ENCODE data around the gene C9orf78.

Gene C9orf78

GRCh38 chr9:129868023-129868871, 33.2 kb upstream of the C9orf78 start:
- DNase-seq (ENCODE audit: low read depth in 2 of 2), result no peak

- no peak for DNase-seq (ENCODE audit: low read depth in 2 of 2)
These were observed 32.3 kb upstream of the C9orf78 start for GRCh38 chr9:129867136-129868022.

GRCh38 chr9:129866394-129867135, 31.5 kb upstream of the C9orf78 start:
- DNase-seq (ENCODE audit: low read depth in 2 of 2), result no peak

- no peak for DNase-seq (ENCODE audit: low read depth in 2 of 2)
These were observed 30.7 kb upstream of the C9orf78 start for GRCh38 chr9:129865668-129866320.

GRCh38 chr9:129864991-129865647, 30.0 kb upstream of the C9orf78 start:
- no peak for DNase-seq (ENCODE audit: low read depth in 2 of 2)

GRCh38 chr9:129863059-129863690, 28.1 kb upstream of the C9orf78 start:
- DNase-seq (ENCODE audit: low read depth in 2 of 2), result peak; percentile 66 to 68

- no peak for DNase-seq (ENCODE audit: low read depth in 2 of 2)
These were observed 26.4 kb upstream of the C9orf78 start for GRCh38 chr9:129861447-129861827.

- no peak for DNase-seq (ENCODE audit: low read depth in 2 of 2)
These were observed 25.8 kb upstream of the C9orf78 start for GRCh38 chr9:129860653-129861446.

GRCh38 chr9:129858167-129858962, 23.3 kb upstream of the C9orf78 start:
- no peak for DNase-seq (ENCODE audit: low read depth in 2 of 2)

- no peak for DNase-seq (ENCODE audit: low read depth in 2 of 2)
These were observed 22.1 kb upstream of the C9orf78 start for GRCh38 chr9:129857207-129857606.

GRCh38 chr9:129854588-129855110, 19.6 kb upstream of the C9orf78 start:
- no peak for DNase-seq (ENCODE audit: low read depth in 2 of 2)

GRCh38 chr9:129853614-129854013, 18.5 kb upstream of the C9orf78 start:
- no peak for DNase-seq (ENCODE audit: low read depth in 2 of 2)

GRCh38 chr9:129852579-129852978, 17.5 kb upstream of the C9orf78 start:
- no peak for DNase-seq (ENCODE audit: low read depth in 2 of 2)

- DNase-seq (ENCODE audit: low read depth in 2 of 2), result no peak
These were observed 16.7 kb upstream of the C9orf78 start for GRCh38 chr9:129851821-129852220.

- DNase-seq (ENCODE audit: low read depth in 2 of 2), result no peak
These were observed 15.9 kb upstream of the C9orf78 start for GRCh38 chr9:129850821-129851550.

- DNase-seq (ENCODE audit: low read depth in 2 of 2), result no peak
These were observed 14.8 kb upstream of the C9orf78 start for GRCh38 chr9:129849901-129850300.

GRCh38 chr9:129848712-129849441, 13.8 kb upstream of the C9orf78 start:
- DNase-seq (ENCODE audit: low read depth in 2 of 2), result no peak

Measured in stimulated activated CD8-positive, alpha-beta memory T cell treated with anti-CD3 and anti-CD28 coated beads, Interleukin-2, amount 100 ng/mL, for 48 hours (primary cell).